Endothelial cell of hepatic sinusoid (primary cell): ENCODE results near the gene BMAL2.

ENCODE experiments used
- in situ Hi-C: cut with HindIII; loops from 2 replicates; pipeline ENCODE4 v1.10.0; 2017; ENCODE audit warnings: low sequenced_read_pairs

Gene BMAL2

GRCh38 chr12:27355486-27355885, 22.9 kb downstream of the BMAL2 start:
- in situ Hi-C loops = no loop called here

- in situ Hi-C loops = no loop called here
These were observed 23.3 kb downstream of the BMAL2 start for GRCh38 chr12:27355979-27356378.

GRCh38 chr12:27359578-27360340, 27.1 kb downstream of the BMAL2 start:
- in situ Hi-C loops = no loop called here

- in situ Hi-C loops = no loop called here
These were observed 28.7 kb downstream of the BMAL2 start for GRCh38 chr12:27361372-27361771.

GRCh38 chr12:27366621-27367020, 34.0 kb downstream of the BMAL2 start:
- in situ Hi-C loops = no loop called here

DNA sequence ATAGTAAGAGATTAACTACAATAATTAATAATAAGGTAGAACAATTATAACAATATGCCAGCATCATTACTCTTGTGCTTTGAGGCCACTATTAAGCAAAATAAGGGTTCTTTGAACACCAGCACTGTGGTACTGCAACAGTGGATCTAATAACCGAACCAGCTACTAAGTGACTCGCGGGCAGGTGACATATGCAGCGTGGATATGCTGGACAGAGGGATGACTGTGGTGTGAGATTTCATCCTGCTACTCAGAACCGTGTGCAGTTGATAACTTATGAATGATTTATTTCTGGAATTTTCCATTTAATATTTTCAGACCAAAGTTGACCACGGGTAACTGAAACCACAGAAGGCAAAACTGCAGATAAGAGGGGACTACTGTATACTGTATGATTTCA, 34.4 kb downstream of the BMAL2 start:
- in situ Hi-C loops = no loop called here

DNA sequence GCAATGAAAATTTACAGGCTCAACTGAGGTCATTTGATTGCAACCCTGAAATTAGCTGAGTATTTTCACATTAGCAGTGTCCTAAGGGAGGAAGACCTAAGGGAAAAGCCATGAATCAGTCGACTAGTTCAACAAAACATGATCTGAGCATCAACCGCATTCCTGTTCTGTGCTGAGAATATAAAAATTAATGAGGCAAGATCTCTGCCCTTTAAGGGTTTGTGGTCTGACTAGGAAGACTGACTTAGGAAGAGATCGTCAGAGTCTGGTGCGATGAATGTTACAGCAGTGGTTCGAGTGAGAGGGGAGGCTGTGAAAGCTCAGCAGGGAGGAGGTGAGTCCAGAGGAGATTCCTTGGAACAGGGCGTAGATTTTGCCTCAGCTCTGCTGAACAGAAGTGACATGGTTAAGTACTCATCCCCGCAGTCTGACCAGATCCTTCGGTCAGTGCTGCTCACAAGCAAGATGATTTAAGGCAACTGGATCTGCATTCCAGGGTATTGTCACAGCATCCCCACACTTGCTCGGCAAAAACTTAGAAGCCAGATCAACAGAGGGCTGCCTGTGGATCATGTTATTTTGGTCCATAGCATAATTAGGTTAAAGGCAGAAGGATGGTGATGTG, 49.6 kb downstream of the BMAL2 start:
- in situ Hi-C loops = no loop called here
